ENCODE measurements around the gene PVALB.

DNA sequence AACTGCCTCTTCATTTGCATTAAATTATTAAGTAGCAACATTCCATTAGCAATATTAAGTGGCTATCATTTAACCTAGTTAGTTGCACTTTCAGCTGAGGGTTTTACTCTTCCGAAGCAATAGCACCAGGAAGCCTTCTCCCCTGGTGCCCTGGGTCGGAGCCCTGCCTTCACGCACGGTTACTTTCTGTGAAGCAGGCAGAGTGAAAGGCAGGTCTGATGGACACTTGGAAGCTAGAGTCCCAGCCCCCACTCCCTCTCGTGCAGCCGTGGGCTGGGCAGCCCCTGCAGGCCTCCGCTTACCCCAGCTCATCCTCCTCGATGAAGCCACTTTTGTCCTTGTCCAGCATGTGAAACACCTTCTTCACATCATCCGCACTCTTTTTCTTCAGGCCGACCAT, 2.0 kb downstream of the PVALB start:
- TF ChIP-seq FOXS1 (CRISPR knock-in tag; IDR thresholded peaks at IDR 0.05) (no peak), TP53 (CRISPR knock-in tag; IDR thresholded peaks at IDR 0.05) (no peak), RFX5 (IDR thresholded peaks at IDR 0.05) (no peak), CTCF (IDR thresholded peaks at IDR 0.05) (no peak), USF2 (IDR thresholded peaks at IDR 0.05) (no peak), SMC3 (IDR thresholded peaks at IDR 0.05) (no peak), EP300 (IDR thresholded peaks at IDR 0.05) (no peak), TFCP2L1 (CRISPR knock-in tag; IDR thresholded peaks at IDR 0.05) (no peak), ESRRA (IDR thresholded peaks at IDR 0.05; ENCODE audit: borderline replicate concordance, low read length) (no peak)

Measured in A549 (cell line).